ENCODE measurements around the gene LAMA1.

- TF ChIP-seq POLR2AphosphoS5 (IDR thresholded peaks at IDR 0.05) (no peak), CTCF (IDR thresholded peaks at IDR 0.05) (no peak), POLR2A (IDR thresholded peaks at IDR 0.05) (no peak), EP300 (IDR thresholded peaks at IDR 0.05) (no peak)
These were observed 142.5 kb downstream of the LAMA1 start for GRCh38 chr18:6975084-6975483.
